PC-3 (cell line): ENCODE measurements around the gene ZMIZ1. TPM values are rescaled to one million over a fixed set of nuclear protein-coding genes. Genes with fewer than 3 reads are reported as not detected.

Source experiments
- ATAC-seq: fragments of 200-7000 bp; cut with Tn5 transposase; 2 replicates; pipeline ENCODE4 v1.9.1; 2020; ENCODE audit warnings: mild to moderate bottlenecking, moderate library complexity
- BruUV-seq: library from RNA; stranded (reverse); fragments of 400-500 nt; replicated peaks from 2 replicates; lab custom pipeline; 2021; lab: Mats Ljungman, UMichigan
- CTCF ChIA-PET: fragments of 300-600 bp; sonication (Branson Sonifier 250); formaldehyde crosslinking; loops from one replicate; lab custom pipeline; 2022; ENCODE audit warnings: antibody characterized with exemption; lab: Charles Lee
- POLR2A ChIA-PET: fragments of 300-600 bp; sonication (Branson Sonifier 250); formaldehyde crosslinking; loops from one replicate; lab custom pipeline; 2022; ENCODE audit warnings: antibody characterized with exemption; ENCODE audit not compliant: unreplicated experiment; lab: Charles Lee
- DNase-seq: peaks from one replicate; pipeline ENCODE4 v3.0.0-alpha.2; 2015
- H2AFZ ChIP-seq: fragments of 300-600 bp; sonication (generic); 2 replicates; pipeline ENCODE4 v1.6.0; 2016; ENCODE audit warnings: antibody characterized with exemption, low read length
- H3F3A ChIP-seq: fragments of 300-600 bp; sonication (generic); one replicate; pipeline ENCODE4 v1.6.0; 2017; ENCODE audit warnings: antibody characterized with exemption, low read length, control low read depth, mild to moderate bottlenecking; ENCODE audit not compliant: unreplicated experiment
- H3K27ac ChIP-seq: fragments of 300-600 bp; sonication (generic); 2 replicates; pipeline ENCODE4 v1.5.1; 2016; ENCODE audit warnings: mild to moderate bottlenecking, low read length
- H3K27me3 ChIP-seq: fragments of 300-600 bp; sonication (generic); 2 replicates; pipeline ENCODE4 v1.6.1; 2016; ENCODE audit warnings: low read length, mixed read lengths
- H3K36me3 ChIP-seq: fragments of 300-600 bp; sonication (generic); 2 replicates; pipeline ENCODE4 v1.6.1; 2016; ENCODE audit warnings: low read depth, mixed run types, low read length, mixed read lengths
- H3K4me1 ChIP-seq: fragments of 300-600 bp; sonication (generic); 2 replicates; pipeline ENCODE4 v1.5.1; 2016; ENCODE audit warnings: low read length; ENCODE audit not compliant: insufficient read depth
- H3K4me2 ChIP-seq: fragments of 300-600 bp; sonication (generic); 2 replicates; pipeline ENCODE4 v1.6.0; 2016; ENCODE audit warnings: low read length
- H3K4me3 ChIP-seq: fragments of 300-600 bp; sonication (generic); 2 replicates; pipeline ENCODE4 v1.5.1; 2016; ENCODE audit warnings: mild to moderate bottlenecking, low read length, mixed read lengths
- H3K79me2 ChIP-seq: fragments of 300-600 bp; sonication (generic); 2 replicates; pipeline ENCODE4 v1.6.1; 2017; ENCODE audit warnings: low read length, mixed read lengths
- H3K9ac ChIP-seq: fragments of 300-600 bp; sonication (generic); 2 replicates; pipeline ENCODE4 v1.6.0; 2016; ENCODE audit warnings: mild to moderate bottlenecking, low read length
- H3K9me2 ChIP-seq: fragments of 300-600 bp; sonication (generic); replicated peaks from 2 replicates; pipeline ENCODE4 v1.6.1; 2016; ENCODE audit warnings: mixed run types, low read length, mixed read lengths
- H3K9me3 ChIP-seq: fragments of 300-600 bp; sonication (generic); 2 replicates; pipeline ENCODE4 v1.6.1; 2016; ENCODE audit warnings: low read length, mixed read lengths
- H4K20me1 ChIP-seq: fragments of 300-600 bp; sonication (generic); 2 replicates; pipeline ENCODE4 v1.6.1; 2016; ENCODE audit warnings: low read length, mixed read lengths
- CTCF ChIP-seq: fragments of 300-600 bp; sonication (generic); conservative IDR thresholded peaks from 2 replicates; pipeline ENCODE4 v1.5.1; 2017; ENCODE audit warnings: antibody characterized with exemption, low read depth, mild to moderate bottlenecking, low read length
- EZH2 ChIP-seq: fragments of 300-600 bp; sonication (generic); IDR thresholded peaks from one replicate; pipeline ENCODE4 v1.6.1; 2017; ENCODE audit warnings: antibody characterized with exemption, mild to moderate bottlenecking, low read length; ENCODE audit not compliant: unreplicated experiment
- EZH2phosphoT487 ChIP-seq: fragments of 300-600 bp; sonication (generic); IDR thresholded peaks from 2 replicates; pipeline ENCODE4 v1.6.1; 2018; ENCODE audit warnings: mild to moderate bottlenecking, antibody characterized with exemption, low read length, borderline replicate concordance
- intact Hi-C: fragments of 100-400 bp; cut with micrococcal nuclease; formaldehyde crosslinking; loops from 2 replicates; pipeline ENCODE4 v1.9.0; 2023
- total RNA-seq: library from RNA; depleted of rRNA; stranded (reverse); fragments of >200 nt; gene quantifications from 2 replicates; pipeline ENCODE4 v1.2.3, GENCODE V29; 2014

The ZMIZ1 gene
- total RNA-seq, 1 experiment from 2014 or later = 55.4 TPM

GRCh38 chr10:79353726-79354125, 285.0 kb downstream of the ZMIZ1 start:
- Histone ChIP-seq H3K27ac (no peak overlapping the region), H3F3A (peaks cover 18% of the 10 kb centered on the region), H3K27me3 (no peaks in the 10 kb centered on the region), H3K9ac (no peak overlapping the region), H3K4me2 (no peak overlapping the region), H4K20me1 (peaks cover 69% of the 10 kb centered on the region), H3K79me2 (peaks cover 59% of the 10 kb centered on the region), H2AFZ (no peak overlapping the region), H3K36me3 (peaks cover 81% of the 10 kb centered on the region), H3K9me3 (no peaks in the 10 kb centered on the region), H3K4me1 (peaks cover 17% of the 10 kb centered on the region), H3K9me2 (no peaks in the 10 kb centered on the region), H3K4me3 (no peak overlapping the region)
- TF ChIP-seq CTCF = no peak
- ChIA-PET CTCF (no interaction called here), POLR2A (interaction anchor here (0.6 kb wide), 1 partner anchor 21 kb away, joined by 3 read pairs; no protein-coding TSS in a partner anchor)
- DNase-seq (no peak), ATAC-seq (no peak)
- intact Hi-C loops = no loop called here
- BruUV-seq = no TSS peak

DNA sequence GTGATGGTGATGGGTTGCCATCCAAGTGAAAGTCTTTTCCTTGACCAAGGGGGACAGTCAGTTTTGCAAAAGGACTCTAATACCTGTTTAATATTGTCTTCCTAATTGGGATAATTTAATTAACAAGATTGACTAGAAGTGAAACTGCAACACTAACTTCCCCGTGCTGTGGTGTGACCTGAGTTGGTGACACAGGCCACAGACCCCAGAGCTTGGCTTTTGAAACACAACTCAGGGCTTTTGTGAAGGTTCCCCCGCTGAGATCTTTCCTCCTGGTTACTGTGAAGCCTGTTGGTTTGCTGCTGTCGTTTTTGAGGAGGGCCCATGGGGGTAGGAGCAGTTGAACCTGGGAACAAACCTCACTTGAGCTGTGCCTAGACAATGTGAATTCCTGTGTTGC, 285.4 kb downstream of the ZMIZ1 start:
- DNase-seq (no peak), ATAC-seq (no peak)
- POLR2A ChIA-PET = interaction anchor here (0.6 kb wide), 1 partner anchor 21 kb away, joined by 3 read pairs; no protein-coding TSS in a partner anchor
- Histone ChIP-seq H3K9me3 (no peaks in the 10 kb centered on the region), H3K36me3 (peaks cover 77% of the 10 kb centered on the region), H3K9ac (no peak overlapping the region), H3F3A (peaks cover 18% of the 10 kb centered on the region), H3K27me3 (no peaks in the 10 kb centered on the region), H3K9me2 (no peaks in the 10 kb centered on the region), H4K20me1 (peaks cover 65% of the 10 kb centered on the region), H3K4me1 (peaks cover 13% of the 10 kb centered on the region), H3K4me3 (no peak overlapping the region), H2AFZ (no peak overlapping the region), H3K4me2 (no peak overlapping the region), H3K27ac (no peak overlapping the region), H3K79me2 (peaks cover 55% of the 10 kb centered on the region)
- no peak for TF ChIP-seq EZH2
- no peak for TF ChIP-seq CTCF
- TF ChIP-seq EZH2phosphoT487 = no peak
- BruUV-seq = TSS peak; percentile 1
- intact Hi-C loops = no loop called here
- CTCF ChIA-PET = no interaction called here

DNA sequence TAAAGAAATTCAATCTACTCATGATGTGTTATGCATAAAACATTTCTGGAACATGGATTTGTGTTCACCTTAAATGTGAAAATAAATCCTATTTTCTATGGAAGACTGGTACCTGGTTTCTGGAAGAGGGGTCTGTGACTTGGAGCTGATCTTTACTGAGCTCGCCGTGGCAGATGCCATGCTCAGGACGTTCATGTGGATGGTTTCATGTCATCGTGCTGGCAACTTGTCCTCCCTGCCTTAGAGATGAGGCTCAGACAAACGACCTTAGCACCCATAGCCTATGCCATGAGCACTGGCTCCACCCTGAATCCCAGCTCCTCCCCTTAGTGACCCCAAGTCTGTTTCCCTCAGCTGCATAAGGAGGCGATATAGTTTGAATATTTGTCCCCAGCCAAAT, 285.8 kb downstream of the ZMIZ1 start:
- H3K9me3 ChIP-seq = no peaks in the 10 kb centered on the region
- no peak for TF ChIP-seq EZH2
- no peak for TF ChIP-seq EZH2phosphoT487
- no peak for TF ChIP-seq CTCF
- CTCF ChIA-PET = no interaction called here
- DNase-seq (no peak), ATAC-seq (no peak)
- POLR2A ChIA-PET = interaction anchor here (0.6 kb wide), 1 partner anchor 20 kb away, joined by 3 read pairs; no protein-coding TSS in a partner anchor
- intact Hi-C loops = no loop called here
- no peaks in the 10 kb centered on the region for H3K9me2 ChIP-seq
- no peak overlapping the region for H3K4me2 ChIP-seq
- no peaks in the 10 kb centered on the region for H3K27me3 ChIP-seq
- peaks cover 60% of the 10 kb centered on the region for H4K20me1 ChIP-seq
- H3F3A ChIP-seq = peaks cover 18% of the 10 kb centered on the region
- H3K27ac ChIP-seq = no peak overlapping the region
- no peak overlapping the region for H3K9ac ChIP-seq
- H2AFZ ChIP-seq = no peak overlapping the region
- BruUV-seq = no TSS peak
- H3K4me1 ChIP-seq = peaks cover 8% of the 10 kb centered on the region
- H3K79me2 ChIP-seq = peaks cover 50% of the 10 kb centered on the region
- no peak overlapping the region for H3K4me3 ChIP-seq
- peaks cover 72% of the 10 kb centered on the region for H3K36me3 ChIP-seq
